ENCODE measurements around the gene GSN. TPM values are rescaled to one million over a fixed set of nuclear protein-coding genes. Genes with fewer than 3 reads are reported as not detected.
A peak's percentile ranks its signal among the peaks of the same experiment; 100 is the strongest.

Gene GSN
- total and polyA plus RNA-seq, 2 of the 13 experiments (the other 11 are each of a cell fraction or from before 2014, with no cell fraction given): 294 to 307 TPM

- TF ChIP-seq, protein P1, sequence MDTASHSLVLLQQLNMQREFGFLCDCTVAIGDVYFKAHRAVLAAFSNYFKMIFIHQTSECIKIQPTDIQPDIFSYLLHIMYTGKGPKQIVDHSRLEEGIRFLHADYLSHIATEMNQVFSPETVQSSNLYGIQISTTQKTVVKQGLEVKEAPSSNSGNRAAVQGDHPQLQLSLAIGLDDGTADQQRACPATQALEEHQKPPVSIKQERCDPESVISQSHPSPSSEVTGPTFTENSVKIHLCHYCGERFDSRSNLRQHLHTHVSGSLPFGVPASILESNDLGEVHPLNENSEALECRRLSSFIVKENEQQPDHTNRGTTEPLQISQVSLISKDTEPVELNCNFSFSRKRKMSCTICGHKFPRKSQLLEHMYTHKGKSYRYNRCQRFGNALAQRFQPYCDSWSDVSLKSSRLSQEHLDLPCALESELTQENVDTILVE (CRISPR knock-in tag; IDR thresholded peaks at IDR 0.05): no peak
- no peak for TF ChIP-seq UBTF (CRISPR knock-in tag; IDR thresholded peaks at IDR 0.05)
- TF ChIP-seq ZNF768 (CRISPR knock-in tag; IDR thresholded peaks at IDR 0.05): peak; percentile 55; the same call in 1 of the 2 replicates
- TF ChIP-seq GATAD2A (CRISPR knock-in tag; IDR thresholded peaks at IDR 0.05): peak; percentile 76
- TF ChIP-seq ZNF430 (CRISPR knock-in tag; IDR thresholded peaks at IDR 0.05): no peak
- TF ChIP-seq ZNF121 (CRISPR knock-in tag; IDR thresholded peaks at IDR 0.05): no peak
- TF ChIP-seq SP5 (CRISPR knock-in tag; IDR thresholded peaks at IDR 0.05; ENCODE audit: borderline replicate concordance, low read depth): peak; percentile 57; the same call in 1 of the 2 replicates
- TF ChIP-seq AHR (CRISPR knock-in tag; IDR thresholded peaks at IDR 0.05): no peak
- TF ChIP-seq HNF4A (CRISPR knock-in tag; IDR thresholded peaks at IDR 0.05): peak; percentile 94
- no peak for TF ChIP-seq RBAK (CRISPR knock-in tag; IDR thresholded peaks at IDR 0.05)
- TF ChIP-seq ARNTL (CRISPR knock-in tag; IDR thresholded peaks at IDR 0.05): no peak
- TF ChIP-seq RXRA (CRISPR knock-in tag; IDR thresholded peaks at IDR 0.05): peak; percentile 94
- no peak for TF ChIP-seq HOXA5 (CRISPR knock-in tag; IDR thresholded peaks at IDR 0.05)
- peak; percentile 16; the same call in 1 of the 2 replicates for TF ChIP-seq RCOR2 (CRISPR knock-in tag; IDR thresholded peaks at IDR 0.05)
- peak; percentile 53 for TF ChIP-seq ETV5 (CRISPR knock-in tag; IDR thresholded peaks at IDR 0.05; ENCODE audit: borderline replicate concordance)
- no peak for TF ChIP-seq HOXA9 (CRISPR knock-in tag; IDR thresholded peaks at IDR 0.05; ENCODE audit: borderline replicate concordance)
- no peak for TF ChIP-seq ZFP37 (CRISPR knock-in tag; IDR thresholded peaks at IDR 0.05; ENCODE audit: borderline replicate concordance)
- TF ChIP-seq ZNF512 (CRISPR knock-in tag; IDR thresholded peaks at IDR 0.05): no peak
- TF ChIP-seq TFAP4 (IDR thresholded peaks at IDR 0.05; ENCODE audit: borderline replicate concordance, low read depth): peak; percentile 49; the same call in 1 of the 2 replicates
- TF ChIP-seq NCOR1 (IDR thresholded peaks at IDR 0.05; ENCODE audit: borderline replicate concordance, low read length): peak; percentile 75; the same call in 1 of the 2 replicates
- TF ChIP-seq, protein P2, sequence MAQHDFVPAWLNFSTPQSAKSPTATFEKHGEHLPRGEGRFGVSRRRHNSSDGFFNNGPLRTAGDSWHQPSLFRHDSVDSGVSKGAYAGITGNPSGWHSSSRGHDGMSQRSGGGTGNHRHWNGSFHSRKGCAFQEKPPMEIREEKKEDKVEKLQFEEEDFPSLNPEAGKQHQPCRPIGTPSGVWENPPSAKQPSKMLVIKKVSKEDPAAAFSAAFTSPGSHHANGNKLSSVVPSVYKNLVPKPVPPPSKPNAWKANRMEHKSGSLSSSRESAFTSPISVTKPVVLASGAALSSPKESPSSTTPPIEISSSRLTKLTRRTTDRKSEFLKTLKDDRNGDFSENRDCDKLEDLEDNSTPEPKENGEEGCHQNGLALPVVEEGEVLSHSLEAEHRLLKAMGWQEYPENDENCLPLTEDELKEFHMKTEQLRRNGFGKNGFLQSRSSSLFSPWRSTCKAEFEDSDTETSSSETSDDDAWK (CRISPR knock-in tag; IDR thresholded peaks at IDR 0.05): no peak
- no peak for TF ChIP-seq ZNF180 (CRISPR knock-in tag; IDR thresholded peaks at IDR 0.05; ENCODE audit: borderline replicate concordance, low read depth)
- TF ChIP-seq ONECUT2 (CRISPR knock-in tag; IDR thresholded peaks at IDR 0.05): no peak
These were observed 30.1 kb downstream of the GSN start (continued) for GRCh38 chr9:121298016-121298538.

All from HepG2 (cell line).